Ectodermal cell (in vitro differentiated cells): ENCODE measurements around the gene JADE1.

Experiments
- H3K27ac ChIP-seq: 2 replicates; pipeline ENCODE4 v1.7.0; 2013; ENCODE audit warnings: mild to moderate bottlenecking, low read depth, low read length; ENCODE audit not compliant: insufficient read depth, poor library complexity, severe bottlenecking
- H3K27me3 ChIP-seq: 2 replicates; pipeline ENCODE4 v1.7.0; 2013; ENCODE audit warnings: mild to moderate bottlenecking, low read length; ENCODE audit not compliant: insufficient read depth, control insufficient read depth, poor library complexity, severe bottlenecking
- H3K36me3 ChIP-seq: one replicate; pipeline ENCODE4 v1.7.0; 2013; ENCODE audit warnings: low read length; ENCODE audit not compliant: control insufficient read depth, insufficient read depth
- H3K4me1 ChIP-seq: one replicate; pipeline ENCODE4 v1.7.0; 2013; ENCODE audit warnings: low read length; ENCODE audit not compliant: control insufficient read depth, insufficient read depth
- H3K4me3 ChIP-seq: 2 replicates; pipeline ENCODE4 v1.7.0; 2013; ENCODE audit warnings: low read depth, low read length, control low read depth; ENCODE audit not compliant: insufficient read depth
- H3K9me3 ChIP-seq: 2 replicates; pipeline ENCODE4 v1.7.0; 2013; ENCODE audit warnings: mild to moderate bottlenecking, low read length, moderate library complexity; ENCODE audit not compliant: control insufficient read depth
- WGBS, 2 experiments: methylation state at CpG; one replicate each; pipeline ENCODE4 v1.1.7; 2013; ENCODE audit warnings: missing lambda C conversion rate in 2 of 2; 5-methylcytosine and 5-hydroxymethylcytosine counted together

JADE1 gene

GRCh38 chr4:128782875-128783614 lies 26.5 kb upstream of the JADE1 start:
- Histone ChIP-seq H3K27me3 (no peaks in the 10 kb centered on the region), H3K36me3 (no peaks in the 10 kb centered on the region), H3K9me3 (no peaks in the 10 kb centered on the region), H3K4me1 (peaks cover 4% of the 10 kb centered on the region), H3K4me3 (no peak overlapping the region), H3K27ac (no peak overlapping the region)
- WGBS, 2 experiments: 79 to 83% methylated on average over 12 of the region's 12 CpGs

- H3K27ac ChIP-seq: no peak overlapping the region
- H3K36me3 ChIP-seq: no peaks in the 10 kb centered on the region
- H3K4me3 ChIP-seq: no peak overlapping the region
- WGBS, 2 experiments: 84 to 85% methylated on average over 18 of the region's 18 CpGs
- H3K9me3 ChIP-seq: no peaks in the 10 kb centered on the region
- peaks cover 4% of the 10 kb centered on the region for H3K4me1 ChIP-seq
- H3K27me3 ChIP-seq: no peaks in the 10 kb centered on the region
Observed at GRCh38 chr4:128787509-128788311, 21.8 kb upstream of the JADE1 start.

GRCh38 chr4:128793859-128794672 lies 15.4 kb upstream of the JADE1 start:
- Histone ChIP-seq H3K36me3 (no peaks in the 10 kb centered on the region), H3K4me3 (no peak overlapping the region), H3K9me3 (no peaks in the 10 kb centered on the region), H3K27ac (no peak overlapping the region), H3K4me1 (no peaks in the 10 kb centered on the region), H3K27me3 (no peaks in the 10 kb centered on the region)
- 91 to 93% methylated on average over 6 to 7 of the region's 7 CpGs for WGBS, 2 experiments

- Histone ChIP-seq H3K27ac (no peak overlapping the region), H3K9me3 (no peaks in the 10 kb centered on the region), H3K4me3 (no peak overlapping the region), H3K27me3 (no peaks in the 10 kb centered on the region), H3K4me1 (no peaks in the 10 kb centered on the region), H3K36me3 (no peaks in the 10 kb centered on the region)
- WGBS, 2 experiments: 94 to 95% methylated on average over 1 to 2 of the region's 3 CpGs
Observed at GRCh38 chr4:128796934-128797333, 12.6 kb upstream of the JADE1 start.

GRCh38 chr4:128800284-128800683 lies 9.2 kb upstream of the JADE1 start:
- H3K36me3 ChIP-seq: no peaks in the 10 kb centered on the region
- H3K27ac ChIP-seq: no peak overlapping the region
- H3K4me1 ChIP-seq: no peaks in the 10 kb centered on the region
- WGBS, 2 experiments: 94 to 96% methylated on average over 2 of the region's 2 CpGs
- no peaks in the 10 kb centered on the region for H3K27me3 ChIP-seq
- no peaks in the 10 kb centered on the region for H3K9me3 ChIP-seq
- no peak overlapping the region for H3K4me3 ChIP-seq

- no peaks in the 10 kb centered on the region for H3K4me1 ChIP-seq
- no peaks in the 10 kb centered on the region for H3K27me3 ChIP-seq
- no peak overlapping the region for H3K27ac ChIP-seq
- no peak overlapping the region for H3K4me3 ChIP-seq
- no peaks in the 10 kb centered on the region for H3K9me3 ChIP-seq
- no peaks in the 10 kb centered on the region for H3K36me3 ChIP-seq
- 89 to 97% methylated on average over 3 of the region's 3 CpGs for WGBS, 2 experiments
Observed at GRCh38 chr4:128800701-128801284, 8.7 kb upstream of the JADE1 start.

GRCh38 chr4:128802680-128803628 lies 6.5 kb upstream of the JADE1 start:
- H3K9me3 ChIP-seq: no peaks in the 10 kb centered on the region
- no peak overlapping the region for H3K4me3 ChIP-seq
- no peaks in the 10 kb centered on the region for H3K36me3 ChIP-seq
- no peaks in the 10 kb centered on the region for H3K27me3 ChIP-seq
- no peak overlapping the region for H3K27ac ChIP-seq
- WGBS, 2 experiments: 32 to 34% methylated on average over 8 to 9 of the region's 9 CpGs
- no peaks in the 10 kb centered on the region for H3K4me1 ChIP-seq

GRCh38 chr4:128803783-128804182 lies 5.7 kb upstream of the JADE1 start:
- Histone ChIP-seq H3K36me3 (no peaks in the 10 kb centered on the region), H3K4me3 (no peak overlapping the region), H3K9me3 (no peaks in the 10 kb centered on the region), H3K27ac (no peak overlapping the region), H3K27me3 (no peaks in the 10 kb centered on the region), H3K4me1 (no peaks in the 10 kb centered on the region)
- WGBS, 2 experiments: 84 to 85% methylated on average over 2 of the region's 2 CpGs

- Histone ChIP-seq H3K4me3 (peak overlapping the region; percentile 72), H3K9me3 (no peaks in the 10 kb centered on the region), H3K27ac (peak overlapping the region; percentile 98), H3K27me3 (no peaks in the 10 kb centered on the region), H3K36me3 (no peaks in the 10 kb centered on the region), H3K4me1 (no peaks in the 10 kb centered on the region)
- 0% methylated on average over 13 to 16 of the region's 16 CpGs for WGBS, 2 experiments
Observed at GRCh38 chr4:128810331-128810870, 901 bp downstream of the JADE1 start.
